Panc1 (cell line): Measurements from ENCODE around the gene DNAH9. TPM values are rescaled to one million over a fixed set of nuclear protein-coding genes. Genes with fewer than 3 reads are reported as not detected.

Experiments used
- ATAC-seq: fragments of 200-7000 bp; cut with Tn5 transposase; 2 replicates; pipeline ENCODE4 v1.9.1; 2020; ENCODE audit warnings: mild to moderate bottlenecking, moderate library complexity
- BruUV-seq: library from RNA; stranded (reverse); fragments of 400-500 nt; replicated peaks from 2 replicates; lab custom pipeline; 2021; lab: Mats Ljungman, UMichigan
- CTCF ChIA-PET: fragments of 300-600 bp; sonication (Branson Sonifier 250); formaldehyde crosslinking; loops from one replicate; lab custom pipeline; 2022; ENCODE audit warnings: antibody characterized with exemption; lab: Charles Lee
- POLR2A ChIA-PET: fragments of 300-600 bp; sonication (Branson Sonifier 250); formaldehyde crosslinking; loops from one replicate; lab custom pipeline; 2022; ENCODE audit warnings: antibody characterized with exemption; lab: Charles Lee
- DNase-seq: peaks from one replicate; pipeline ENCODE4 v3.0.0-alpha.2; 2010; ENCODE audit warnings: low read depth, low spot score
- H3K27ac ChIP-seq: 2 replicates; pipeline ENCODE4 v1.5.1; 2011; ENCODE audit warnings: mild to moderate bottlenecking, low read length, inconsistent platforms
- H3K27me3 ChIP-seq: fragments of 200-500 bp; sonication (Bioruptor generic); 2 replicates; pipeline ENCODE4 v1.6.0; 2014; ENCODE audit warnings: low read length, inconsistent platforms; ENCODE audit not compliant: control insufficient read depth, insufficient read depth
- H3K36me3 ChIP-seq: fragments of 200-500 bp; sonication (Bioruptor generic); 2 replicates; pipeline ENCODE4 v1.5.1; 2014; ENCODE audit warnings: inconsistent platforms, mild to moderate bottlenecking, low read length, moderate library complexity; ENCODE audit not compliant: control insufficient read depth, insufficient read depth
- H3K4me1 ChIP-seq: 2 replicates; pipeline ENCODE4 v1.5.1; 2011; ENCODE audit warnings: inconsistent platforms, mild to moderate bottlenecking, low read length, moderate library complexity; ENCODE audit not compliant: control insufficient read depth, insufficient read depth
- H3K4me3 ChIP-seq, 2 experiments: 2 replicates each; pipeline ENCODE4 v1.5.1; 2011 to 2012; ENCODE audit warnings: low read depth in 2 of 2, low read length in 2 of 2, mild to moderate bottlenecking in 2 of 2, inconsistent platforms in 1 of 2, moderate library complexity in 1 of 2
- H3K9me3 ChIP-seq: fragments of 200-500 bp; sonication (Bioruptor generic); 2 replicates; pipeline ENCODE4 v1.5.1; 2014; ENCODE audit warnings: low read depth, mild to moderate bottlenecking, inconsistent platforms, low read length, moderate library complexity; ENCODE audit not compliant: control insufficient read depth, insufficient read depth
- POLR2AphosphoS5 ChIP-seq: IDR thresholded peaks from 2 replicates; pipeline ENCODE4 v1.6.1; 2012; ENCODE audit warnings: mild to moderate bottlenecking, low read depth, low read length, moderate library complexity
- SIN3A ChIP-seq: IDR thresholded peaks from 2 replicates; pipeline ENCODE4 v1.6.1; 2012; ENCODE audit warnings: low read depth, mild to moderate bottlenecking, low read length, moderate library complexity, borderline replicate concordance; ENCODE audit not compliant: insufficient read depth
- TCF7L2 ChIP-seq: IDR thresholded peaks from 2 replicates; pipeline ENCODE4 v1.6.1; 2011; ENCODE audit warnings: mild to moderate bottlenecking, low read depth, low read length, inconsistent platforms
- in situ Hi-C: cut with HindIII; loops from 2 replicates; pipeline ENCODE4 v1.10.0; 2016; ENCODE audit warnings: low sequenced_read_pairs, low pct_unique_long_range_greater_than_20kb
- intact Hi-C: fragments of 100-400 bp; cut with micrococcal nuclease; formaldehyde crosslinking; loops from one replicate; pipeline ENCODE4 v1.10.0; 2022; ENCODE audit not compliant: unreplicated experiment
- total RNA-seq: library from RNA; stranded (reverse); gene quantifications from one replicate; pipeline ENCODE4 v1.2.1, GENCODE V29; 2021; ENCODE audit not compliant: unreplicated experiment
- TF ChIP-seq, protein P1 (sequence below), 2 experiments: IDR thresholded peaks; 2 replicates each; pipeline ENCODE4 v1.6.1; 2011 to 2012; ENCODE audit warnings: low read depth in 2 of 2, control low read depth in 1 of 2, low read length in 1 of 2, mild to moderate bottlenecking in 1 of 2, moderate library complexity in 1 of 2; ENCODE audit not compliant: insufficient read depth in 1 of 2
- TF ChIP-seq, protein P2 (sequence below): fragments of 450-650 bp; IDR thresholded peaks from 2 replicates; pipeline ENCODE4 v1.5.1; 2017; ENCODE audit warnings: mild to moderate bottlenecking

DNAH9 gene
- total RNA-seq, 1 experiment from 2014 or later = not detected

DNA sequence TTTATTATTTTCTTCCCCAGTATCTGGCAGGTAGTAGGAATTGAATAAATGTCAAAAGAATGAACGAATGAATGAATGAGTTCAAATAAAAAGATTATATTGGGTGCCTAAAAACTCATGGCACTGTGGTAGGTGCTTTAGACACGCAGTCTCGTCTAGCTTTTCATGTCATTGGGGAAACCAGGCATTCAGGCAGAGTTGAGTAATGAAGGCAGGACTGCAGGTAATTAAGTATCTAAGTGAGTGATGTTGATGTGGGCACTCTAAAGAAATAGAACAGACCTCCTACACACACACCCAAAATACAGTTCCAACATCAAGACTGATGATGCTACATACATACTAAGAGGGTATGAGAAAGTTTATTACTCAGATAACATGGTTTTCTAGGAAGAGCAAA lies 302.4 kb downstream of the DNAH9 start:
- TF ChIP-seq, protein P1, sequence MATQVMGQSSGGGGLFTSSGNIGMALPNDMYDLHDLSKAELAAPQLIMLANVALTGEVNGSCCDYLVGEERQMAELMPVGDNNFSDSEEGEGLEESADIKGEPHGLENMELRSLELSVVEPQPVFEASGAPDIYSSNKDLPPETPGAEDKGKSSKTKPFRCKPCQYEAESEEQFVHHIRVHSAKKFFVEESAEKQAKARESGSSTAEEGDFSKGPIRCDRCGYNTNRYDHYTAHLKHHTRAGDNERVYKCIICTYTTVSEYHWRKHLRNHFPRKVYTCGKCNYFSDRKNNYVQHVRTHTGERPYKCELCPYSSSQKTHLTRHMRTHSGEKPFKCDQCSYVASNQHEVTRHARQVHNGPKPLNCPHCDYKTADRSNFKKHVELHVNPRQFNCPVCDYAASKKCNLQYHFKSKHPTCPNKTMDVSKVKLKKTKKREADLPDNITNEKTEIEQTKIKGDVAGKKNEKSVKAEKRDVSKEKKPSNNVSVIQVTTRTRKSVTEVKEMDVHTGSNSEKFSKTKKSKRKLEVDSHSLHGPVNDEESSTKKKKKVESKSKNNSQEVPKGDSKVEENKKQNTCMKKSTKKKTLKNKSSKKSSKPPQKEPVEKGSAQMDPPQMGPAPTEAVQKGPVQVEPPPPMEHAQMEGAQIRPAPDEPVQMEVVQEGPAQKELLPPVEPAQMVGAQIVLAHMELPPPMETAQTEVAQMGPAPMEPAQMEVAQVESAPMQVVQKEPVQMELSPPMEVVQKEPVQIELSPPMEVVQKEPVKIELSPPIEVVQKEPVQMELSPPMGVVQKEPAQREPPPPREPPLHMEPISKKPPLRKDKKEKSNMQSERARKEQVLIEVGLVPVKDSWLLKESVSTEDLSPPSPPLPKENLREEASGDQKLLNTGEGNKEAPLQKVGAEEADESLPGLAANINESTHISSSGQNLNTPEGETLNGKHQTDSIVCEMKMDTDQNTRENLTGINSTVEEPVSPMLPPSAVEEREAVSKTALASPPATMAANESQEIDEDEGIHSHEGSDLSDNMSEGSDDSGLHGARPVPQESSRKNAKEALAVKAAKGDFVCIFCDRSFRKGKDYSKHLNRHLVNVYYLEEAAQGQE (IDR thresholded peaks at IDR 0.05; ENCODE audit: insufficient read depth in 1 of 2, low read depth in 2 of 2, low read length in 1 of 2) = no peak
- TF ChIP-seq SIN3A (no peak), TCF7L2 (no peak), POLR2AphosphoS5 (no peak)
- TF ChIP-seq, protein P2, sequence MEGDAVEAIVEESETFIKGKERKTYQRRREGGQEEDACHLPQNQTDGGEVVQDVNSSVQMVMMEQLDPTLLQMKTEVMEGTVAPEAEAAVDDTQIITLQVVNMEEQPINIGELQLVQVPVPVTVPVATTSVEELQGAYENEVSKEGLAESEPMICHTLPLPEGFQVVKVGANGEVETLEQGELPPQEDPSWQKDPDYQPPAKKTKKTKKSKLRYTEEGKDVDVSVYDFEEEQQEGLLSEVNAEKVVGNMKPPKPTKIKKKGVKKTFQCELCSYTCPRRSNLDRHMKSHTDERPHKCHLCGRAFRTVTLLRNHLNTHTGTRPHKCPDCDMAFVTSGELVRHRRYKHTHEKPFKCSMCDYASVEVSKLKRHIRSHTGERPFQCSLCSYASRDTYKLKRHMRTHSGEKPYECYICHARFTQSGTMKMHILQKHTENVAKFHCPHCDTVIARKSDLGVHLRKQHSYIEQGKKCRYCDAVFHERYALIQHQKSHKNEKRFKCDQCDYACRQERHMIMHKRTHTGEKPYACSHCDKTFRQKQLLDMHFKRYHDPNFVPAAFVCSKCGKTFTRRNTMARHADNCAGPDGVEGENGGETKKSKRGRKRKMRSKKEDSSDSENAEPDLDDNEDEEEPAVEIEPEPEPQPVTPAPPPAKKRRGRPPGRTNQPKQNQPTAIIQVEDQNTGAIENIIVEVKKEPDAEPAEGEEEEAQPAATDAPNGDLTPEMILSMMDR = no peak
- no peak overlapping the region for H3K4me3 ChIP-seq
- intact Hi-C loops (no loop called here), in situ Hi-C loops (no loop called here)
- no peaks in the 10 kb centered on the region for H3K27me3 ChIP-seq
- CTCF ChIA-PET = no interaction called here
- H3K27ac ChIP-seq = no peak overlapping the region
- no peaks in the 10 kb centered on the region for H3K9me3 ChIP-seq
- no TSS peak for BruUV-seq
- DNase-seq (no peak), ATAC-seq (no peak)
- no peaks in the 10 kb centered on the region for H3K36me3 ChIP-seq
- no peaks in the 10 kb centered on the region for H3K4me1 ChIP-seq
- POLR2A ChIA-PET = no interaction called here

DNA sequence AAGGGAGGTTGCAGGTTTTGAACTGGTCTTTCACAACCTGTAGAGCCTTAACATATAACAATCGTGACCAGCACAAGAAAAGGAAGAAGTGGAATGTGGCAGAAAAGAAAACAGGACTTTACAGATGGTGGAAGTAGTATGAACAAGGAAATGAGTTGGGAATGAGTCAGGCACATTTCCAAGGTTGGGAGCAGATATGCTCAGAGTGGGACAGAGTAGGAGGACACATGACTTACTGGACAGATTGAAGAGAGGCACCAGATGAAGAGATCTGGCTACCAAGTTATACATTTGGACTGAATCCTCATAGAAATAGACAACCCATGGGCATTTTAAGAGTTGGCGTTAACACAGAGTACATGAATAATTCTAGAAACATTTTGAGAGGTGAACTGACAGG lies 303.7 kb downstream of the DNAH9 start:
- in situ Hi-C loops (no loop called here), intact Hi-C loops (no loop called here)
- Histone ChIP-seq H3K36me3 (no peaks in the 10 kb centered on the region), H3K27me3 (no peaks in the 10 kb centered on the region), H3K4me3 (no peak overlapping the region), H3K27ac (no peak overlapping the region), H3K4me1 (no peaks in the 10 kb centered on the region), H3K9me3 (no peaks in the 10 kb centered on the region)
- no TSS peak for BruUV-seq
- no peak for ATAC-seq
- ChIA-PET POLR2A (no interaction called here), CTCF (no interaction called here)
- DNase-seq = no peak
- TF ChIP-seq SIN3A (no peak), POLR2AphosphoS5 (no peak), TCF7L2 (no peak)
- TF ChIP-seq, protein P1 (IDR thresholded peaks at IDR 0.05; ENCODE audit: insufficient read depth in 1 of 2, low read depth in 2 of 2, low read length in 1 of 2) = no peak
- TF ChIP-seq, protein P2 = no peak
